IPS-NIHi11 (cell line): Measurements from ENCODE around the gene UST.
"Not testable (repeated sequence)": the region's sequence is repeated elsewhere in the genome, so short reads cannot be mapped to it uniquely, and the experiment has no call there.

Experiments
- DNase-seq: peaks from one replicate; pipeline ENCODE4 v3.0.0; 2012; ENCODE audit warnings: mixed read lengths, low spot score

The UST gene

DNA sequence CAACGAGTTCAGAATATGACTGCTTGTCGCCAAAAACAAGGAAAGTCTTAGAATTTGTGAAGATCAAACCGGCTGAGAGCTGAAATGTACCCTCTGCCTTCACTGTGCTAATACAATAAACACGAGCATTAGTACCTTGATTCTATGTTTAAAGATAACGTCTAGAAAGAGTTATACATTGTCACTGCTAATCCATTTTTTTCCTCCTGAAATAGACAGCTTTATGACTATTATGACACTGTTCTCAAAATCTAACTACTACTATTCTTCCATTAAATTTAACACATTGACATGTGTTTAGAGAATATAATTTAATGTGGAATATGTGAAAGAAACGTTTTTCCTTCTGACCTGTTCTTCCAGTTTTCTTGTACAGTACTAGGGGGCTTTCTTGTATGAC, 204.8 kb downstream of the UST start:
- no peak for DNase-seq

DNA sequence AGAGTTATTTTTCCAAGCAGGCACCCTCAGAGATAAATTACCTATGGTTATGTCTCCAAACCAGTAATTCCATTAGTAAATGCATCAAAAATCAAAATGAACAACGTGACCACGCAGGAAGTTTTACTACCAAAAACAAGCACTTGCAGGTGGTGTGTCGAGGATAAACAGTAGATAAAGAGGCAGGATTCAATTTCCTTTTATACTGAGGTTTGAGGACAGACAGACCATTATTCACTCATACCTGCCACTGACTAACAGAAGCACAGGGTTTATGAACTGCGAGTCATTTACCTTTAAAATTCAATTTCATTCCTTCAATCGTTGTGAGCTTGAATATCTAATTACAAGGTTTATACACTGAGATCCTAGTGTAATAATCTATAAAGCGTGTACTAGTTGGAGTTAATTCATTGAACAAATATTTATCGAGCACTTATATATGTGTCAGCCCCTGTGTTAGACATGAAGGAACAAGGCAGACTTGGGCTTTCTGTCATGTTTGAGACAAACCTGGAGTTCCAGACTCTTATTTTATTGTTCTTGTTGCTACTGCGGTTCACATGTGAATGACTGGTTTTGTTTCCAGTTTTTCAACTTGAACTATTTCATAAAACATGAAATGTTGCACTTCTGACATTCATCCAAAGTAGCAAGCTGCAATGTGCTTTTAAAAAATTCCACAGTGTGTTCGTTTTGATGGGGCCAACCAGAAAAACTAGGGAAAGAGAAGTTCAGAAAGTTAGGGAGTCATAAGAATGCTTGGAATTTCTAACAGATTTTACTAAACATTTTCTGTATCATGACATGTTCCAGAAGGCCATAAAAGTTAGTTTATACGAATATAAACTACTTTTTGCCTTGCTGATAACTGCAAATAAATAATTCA, 205.6 kb downstream of the UST start:
- DNase-seq = no peak

GRCh38 chr6:148954461-148954860, 207.6 kb downstream of the UST start:
- no peak for DNase-seq

GRCh38 chr6:148954934-148955333, 208.1 kb downstream of the UST start:
- no peak for DNase-seq

- DNase-seq = no peak
Measured at GRCh38 chr6:148955441-148955840, 208.6 kb downstream of the UST start.

- not testable (repeated sequence) for DNase-seq
Measured at GRCh38 chr6:148956163-148956562, 209.3 kb downstream of the UST start.

- DNase-seq = no peak
Measured at GRCh38 chr6:148957752-148958151, 210.9 kb downstream of the UST start.

DNA sequence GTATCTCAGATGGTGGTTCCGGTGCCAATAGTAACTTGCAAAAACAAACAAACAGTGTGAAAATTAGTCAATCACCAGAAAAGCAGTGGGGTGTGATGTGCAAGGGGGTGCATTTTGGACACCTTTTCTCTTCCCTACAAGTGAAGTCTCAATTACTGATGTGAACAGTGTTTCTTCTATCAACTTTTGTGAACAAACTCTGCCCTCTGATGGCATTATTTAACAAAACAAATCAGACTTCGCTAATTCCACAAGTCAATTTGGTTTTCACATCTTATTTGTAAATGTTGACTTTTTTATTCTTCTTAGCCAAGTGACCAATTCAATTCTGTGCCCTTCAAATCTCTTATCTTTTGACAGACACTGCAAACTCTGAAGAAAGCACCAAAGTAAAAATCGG, 212.2 kb downstream of the UST start:
- no peak for DNase-seq

DNA sequence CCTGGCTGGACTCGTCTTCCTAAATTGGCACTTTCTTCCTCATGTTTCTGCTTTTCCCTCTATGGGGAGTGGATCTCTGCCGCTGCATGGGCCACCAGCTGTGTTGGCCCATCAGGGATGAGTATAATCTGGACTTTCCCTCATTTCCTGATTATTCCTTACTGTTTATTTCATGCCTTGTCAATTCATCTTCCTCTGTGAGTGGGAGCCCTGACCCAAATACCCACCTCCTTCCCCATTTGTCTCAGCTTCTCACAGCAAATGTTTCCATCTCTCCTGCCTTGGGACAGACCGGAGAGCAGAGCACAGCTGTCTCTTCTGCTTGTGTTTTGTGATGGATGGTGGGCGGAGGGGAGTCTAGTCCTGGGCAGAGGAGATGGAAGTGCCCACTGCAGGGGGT, 212.7 kb downstream of the UST start:
- no peak for DNase-seq

DNA sequence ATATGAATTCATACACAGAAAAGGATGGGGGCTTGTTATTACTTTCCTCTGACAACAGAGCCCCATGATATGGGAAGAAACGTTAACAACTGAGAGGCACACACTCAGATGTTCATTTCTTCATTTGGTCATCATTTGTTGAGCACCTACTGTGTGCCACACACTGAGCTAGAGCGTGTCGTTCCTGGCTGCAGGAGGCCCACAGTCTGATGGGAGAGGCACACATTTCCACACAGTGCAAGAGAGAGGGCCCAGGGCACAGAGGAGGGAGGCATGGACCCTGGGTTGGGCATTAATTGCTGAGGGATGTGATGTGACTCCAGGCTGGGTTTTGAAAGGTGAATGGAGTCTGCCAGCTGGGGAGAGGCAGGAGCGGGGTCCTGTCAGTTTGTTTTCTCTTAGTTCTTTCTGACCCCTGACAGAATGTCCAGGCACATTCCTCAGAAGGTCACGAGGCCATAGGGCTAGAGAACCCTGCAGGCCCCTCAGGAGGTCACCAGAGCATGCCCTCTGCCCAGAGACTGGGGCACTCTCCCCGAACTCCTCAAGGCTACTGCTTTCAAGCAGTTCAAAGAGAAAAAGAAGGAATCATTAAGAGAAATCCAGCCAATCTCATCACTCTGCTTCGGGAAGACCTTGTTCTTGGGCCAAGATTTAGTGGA, 216.2 kb downstream of the UST start:
- DNase-seq = no peak

- DNase-seq = no peak
Measured at GRCh38 chr6:148963738-148964137, 216.9 kb downstream of the UST start.

- no peak for DNase-seq
Measured at GRCh38 chr6:148964467-148964866, 217.6 kb downstream of the UST start.

DNA sequence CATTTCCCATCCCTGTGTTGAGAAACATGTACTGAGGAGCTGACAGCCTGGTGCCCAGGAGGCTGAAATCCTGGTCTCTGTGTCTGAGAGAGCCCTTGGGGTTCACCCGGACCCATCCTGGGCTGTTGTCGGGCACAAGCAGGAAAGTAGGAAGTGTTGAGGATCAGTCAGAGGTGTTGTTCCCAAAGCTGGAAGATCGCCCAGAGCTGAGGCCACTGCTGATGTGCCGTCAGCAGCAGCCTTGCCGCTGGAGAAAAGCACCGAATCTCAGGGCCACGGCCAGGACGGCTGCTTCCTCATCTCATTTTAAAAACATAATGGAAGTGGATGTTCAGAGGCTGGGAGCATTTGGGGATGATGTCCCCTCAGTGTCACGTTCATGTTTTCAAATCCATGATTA, 218.5 kb downstream of the UST start:
- no peak for DNase-seq

- no peak for DNase-seq
Measured at GRCh38 chr6:148967011-148967520, 220.2 kb downstream of the UST start.

- DNase-seq = no peak
Measured at GRCh38 chr6:148967541-148967956, 220.7 kb downstream of the UST start.

DNA sequence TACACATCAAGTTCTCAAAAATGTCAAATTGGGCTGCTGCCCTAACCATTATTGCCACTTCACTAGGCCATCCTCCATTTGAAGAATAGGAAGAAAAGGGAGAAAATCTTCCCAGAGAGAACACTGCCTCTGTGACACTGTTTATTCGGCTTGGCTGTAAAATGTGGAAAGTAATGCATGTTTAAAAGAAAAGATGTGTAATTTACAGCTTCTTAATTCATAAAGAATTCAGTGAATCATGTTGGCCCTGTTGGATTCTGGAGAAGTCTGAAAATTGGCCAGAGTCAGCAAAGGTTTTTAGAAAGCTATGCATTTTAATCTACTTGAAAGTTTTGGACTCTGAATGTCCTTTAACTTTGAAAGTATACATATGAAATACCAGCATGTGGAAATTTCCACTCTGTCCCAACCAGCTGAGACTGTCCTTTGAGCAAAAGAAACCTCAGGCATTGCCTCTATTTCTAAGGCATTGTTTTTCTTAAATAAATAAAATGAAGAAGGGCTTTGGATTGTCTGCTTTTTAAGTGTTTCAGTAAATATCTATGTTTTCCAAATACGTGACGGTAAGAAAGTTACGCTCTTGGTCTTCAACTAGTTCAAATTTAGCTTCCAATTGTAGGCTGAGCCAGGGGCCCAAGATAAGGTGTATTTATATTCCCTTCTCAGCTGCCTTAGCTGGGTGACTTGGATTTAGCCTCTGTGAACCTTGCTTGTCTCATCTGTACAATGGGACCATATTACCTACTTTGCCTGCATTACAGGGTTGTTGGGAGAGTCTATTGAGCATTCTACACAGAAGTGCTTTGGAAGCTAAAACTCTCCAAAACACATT, 222.2 kb downstream of the UST start:
- no peak for DNase-seq

- DNase-seq = no peak
Measured at GRCh38 chr6:148969603-148970061, 222.8 kb downstream of the UST start.

- no peak for DNase-seq
Measured at GRCh38 chr6:148971031-148971927, 224.4 kb downstream of the UST start.

- peak; percentile 88 for DNase-seq
Measured at GRCh38 chr6:148972481-148972880, 225.7 kb downstream of the UST start.

- DNase-seq = no peak
Measured at GRCh38 chr6:148973538-148974208, 226.8 kb downstream of the UST start.

- DNase-seq = no peak
Measured at GRCh38 chr6:148974351-148974750, 227.5 kb downstream of the UST start.
